Measurements from ENCODE around the gene IPPK.

IPPK gene

GRCh38 chr9:92655896-92656536, 13.9 kb downstream of the IPPK start:
- DNase-seq: no peak

GRCh38 chr9:92655366-92655765, 14.6 kb downstream of the IPPK start:
- no peak for DNase-seq

GRCh38 chr9:92654481-92655301, 15.2 kb downstream of the IPPK start:
- DNase-seq: peak in 1 of 2 experiments; percentile 54

GRCh38 chr9:92652461-92652860, 17.5 kb downstream of the IPPK start:
- DNase-seq: no peak

- no peak for DNase-seq
Observed at GRCh38 chr9:92650839-92651621, 18.9 kb downstream of the IPPK start.

- DNase-seq: no peak
Observed at GRCh38 chr9:92650296-92650695, 19.6 kb downstream of the IPPK start.

GRCh38 chr9:92649007-92649406, 20.9 kb downstream of the IPPK start:
- no peak for DNase-seq

- DNase-seq: no peak
Observed at GRCh38 chr9:92648474-92648971, 21.4 kb downstream of the IPPK start.

GRCh38 chr9:92647671-92648473, 22.1 kb downstream of the IPPK start:
- no peak for DNase-seq

- DNase-seq: no peak
Observed at GRCh38 chr9:92645041-92645440, 24.9 kb downstream of the IPPK start.

- DNase-seq: no peak
Observed at GRCh38 chr9:92644278-92644677, 25.7 kb downstream of the IPPK start.

GRCh38 chr9:92642564-92642963, 27.4 kb downstream of the IPPK start:
- DNase-seq: no peak

GRCh38 chr9:92642041-92642451, 27.9 kb downstream of the IPPK start:
- DNase-seq: no peak

GRCh38 chr9:92641092-92641809, 28.7 kb downstream of the IPPK start:
- DNase-seq: no peak

GRCh38 chr9:92640398-92641091, 29.4 kb downstream of the IPPK start:
- no peak for DNase-seq

- peak; percentile 9 to 53 for DNase-seq
Observed at GRCh38 chr9:92639791-92640271, 30.1 kb downstream of the IPPK start.

- DNase-seq: no peak
Observed at GRCh38 chr9:92639124-92639523, 30.8 kb downstream of the IPPK start.

GRCh38 chr9:92638621-92639101, 31.3 kb downstream of the IPPK start:
- no peak for DNase-seq

- DNase-seq: no peak
Observed at GRCh38 chr9:92637886-92638620, 31.9 kb downstream of the IPPK start.

GRCh38 chr9:92637326-92637725, 32.6 kb downstream of the IPPK start:
- DNase-seq: no peak
